ENCODE data around the gene EZH1.

DNA sequence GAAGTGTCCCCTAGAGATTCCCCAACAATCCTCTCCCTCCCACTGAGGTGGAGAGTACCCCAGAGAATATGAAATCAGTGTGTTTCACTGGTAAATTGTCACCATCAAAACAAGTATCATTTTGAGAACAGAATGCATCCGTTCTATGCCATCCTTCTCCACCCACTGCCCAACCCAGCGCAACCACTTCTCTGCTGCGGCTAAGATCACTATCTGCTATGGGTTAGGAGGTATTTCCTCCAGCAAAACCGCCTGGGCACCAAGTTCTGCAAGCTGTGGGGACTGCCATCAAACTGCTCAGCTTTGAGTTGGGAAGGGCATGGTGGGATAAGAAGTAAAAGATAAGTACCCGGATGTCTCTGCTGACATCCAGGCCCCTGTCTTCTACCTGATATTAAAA lies 38.1 kb downstream of the EZH1 start:
- TF ChIP-seq, protein P1, sequence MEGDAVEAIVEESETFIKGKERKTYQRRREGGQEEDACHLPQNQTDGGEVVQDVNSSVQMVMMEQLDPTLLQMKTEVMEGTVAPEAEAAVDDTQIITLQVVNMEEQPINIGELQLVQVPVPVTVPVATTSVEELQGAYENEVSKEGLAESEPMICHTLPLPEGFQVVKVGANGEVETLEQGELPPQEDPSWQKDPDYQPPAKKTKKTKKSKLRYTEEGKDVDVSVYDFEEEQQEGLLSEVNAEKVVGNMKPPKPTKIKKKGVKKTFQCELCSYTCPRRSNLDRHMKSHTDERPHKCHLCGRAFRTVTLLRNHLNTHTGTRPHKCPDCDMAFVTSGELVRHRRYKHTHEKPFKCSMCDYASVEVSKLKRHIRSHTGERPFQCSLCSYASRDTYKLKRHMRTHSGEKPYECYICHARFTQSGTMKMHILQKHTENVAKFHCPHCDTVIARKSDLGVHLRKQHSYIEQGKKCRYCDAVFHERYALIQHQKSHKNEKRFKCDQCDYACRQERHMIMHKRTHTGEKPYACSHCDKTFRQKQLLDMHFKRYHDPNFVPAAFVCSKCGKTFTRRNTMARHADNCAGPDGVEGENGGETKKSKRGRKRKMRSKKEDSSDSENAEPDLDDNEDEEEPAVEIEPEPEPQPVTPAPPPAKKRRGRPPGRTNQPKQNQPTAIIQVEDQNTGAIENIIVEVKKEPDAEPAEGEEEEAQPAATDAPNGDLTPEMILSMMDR (IDR thresholded peaks at IDR 0.05), result no peak
- no peak for TF ChIP-seq POLR2A (IDR thresholded peaks at IDR 0.05)

Measured in suprapubic skin (tissue), 3 donors.